Spleen (tissue), 11 donors: ENCODE results near the gene RHOC. TPM values are rescaled to one million over a fixed set of nuclear protein-coding genes. Genes with fewer than 3 reads are reported as not detected.

Experiments used
- DNase-seq: peaks from one replicate; pipeline ENCODE4 v3.0.0-alpha.2; 2020
- H3K27ac ChIP-seq, 8 donors: fragments of 200-600 bp; sonication (generic) in 7 of 8; 1 replicate in 4 of 8; 2 replicates in 4 of 8; pipeline versions ENCODE4 v1.5.0 to v1.8.0; 2016 to 2021; ENCODE audit warnings: inconsistent platforms in 4 of 8, mild to moderate bottlenecking in 4 of 8, moderate library complexity in 1 of 8
- H3K27me3 ChIP-seq, 7 donors: fragments of 200-600 bp; sonication (generic) in 6 of 7; replicated peaks in 1 of 7; 1 replicate in 4 of 7; 2 replicates in 3 of 7; pipeline versions ENCODE4 v1.5.0 to v1.8.0; 2016 to 2021; ENCODE audit warnings: inconsistent platforms in 3 of 7, mild to moderate bottlenecking in 1 of 7
- H3K36me3 ChIP-seq, 6 donors: fragments of 200-600 bp; sonication (generic) in 5 of 6; 1 replicate in 4 of 6; 2 replicates in 2 of 6; pipeline versions ENCODE4 v1.5.0 to v1.8.0; 2016 to 2021; ENCODE audit warnings: inconsistent platforms in 2 of 6
- H3K4me1 ChIP-seq, 6 donors: fragments of 200-600 bp; sonication (generic) in 5 of 6; 1 replicate in 3 of 6; 2 replicates in 3 of 6; pipeline versions ENCODE4 v1.5.0 to v1.8.0; 2016 to 2021; ENCODE audit warnings: inconsistent platforms in 3 of 6
- H3K4me3 ChIP-seq, 8 donors: fragments of 200-600 bp; sonication (generic) in 7 of 8; 1 replicate in 4 of 8; 2 replicates in 4 of 8; pipeline versions ENCODE4 v1.5.0 to v1.8.0; 2016 to 2021; ENCODE audit warnings: inconsistent platforms in 4 of 8, mild to moderate bottlenecking in 4 of 8, moderate library complexity in 2 of 8
- H3K9me3 ChIP-seq, 8 donors: fragments of 200-600 bp; sonication (generic) in 7 of 8; 1 replicate in 4 of 8; 2 replicates in 4 of 8; pipeline versions ENCODE4 v1.5.0 to v1.8.0; 2016 to 2021; ENCODE audit warnings: inconsistent platforms in 4 of 8
- POLR2A ChIP-seq, 3 donors: fragments of 450-650 bp; IDR thresholded peaks; one replicate each; pipeline ENCODE4 v1.5.1; 2017; ENCODE audit warnings: antibody characterized with exemption in 3 of 3, mild to moderate bottlenecking in 1 of 3
- POLR2AphosphoS5 ChIP-seq, 3 donors: sonication (generic); formaldehyde crosslinking; IDR thresholded peaks; one replicate each; pipeline ENCODE4 v1.5.1; 2017; ENCODE audit warnings: antibody characterized with exemption in 3 of 3
- WGBS, 5 donors: extraction: QIAGEN DNeasy Blood & Tissue Kit in 3 of 5; methylation state at CpG; one replicate each; pipeline versions ENCODE4 v1.1.5 to v1.1.7; 2013 to 2018; 5-methylcytosine and 5-hydroxymethylcytosine counted together
- intact Hi-C: fragments of 100-400 bp; cut with DNase I; formaldehyde crosslinking; loops from one replicate; pipeline ENCODE4 v1.15.0; 2023; ENCODE audit warnings: low total_unique reads
- polyA plus RNA-seq, 3 donors: library from polyadenylated mRNA; stranded (reverse); fragments of 200-250 nt; gene quantifications; one replicate each; pipeline ENCODE4 v1.2.1, GENCODE V29; 2013
- total RNA-seq, 7 donors: library from RNA; depleted of rRNA in 3 of 7; stranded (reverse); fragments of >200 nt in 3 of 7; fragmentation: NEBNext Ultra II Directional in 4 of 7; extraction: Animal tissue kit (Norgen Biotek cat#: 25700) in 4 of 7; gene quantifications; one replicate each; pipeline versions ENCODE4 v1.1.0 to v1.2.1, GENCODE V29; 2016 to 2021
- TF ChIP-seq, protein P1 (sequence below), 11 experiments: fragments of 200-600 bp in 7 of 11; fragments of 450-650 bp in 4 of 11; sonication (generic) in 4 of 11; IDR thresholded peaks in 8 of 11; conservative IDR thresholded peaks in 3 of 11; 1 replicate in 7 of 11; 2 replicates in 4 of 11; pipeline versions ENCODE4 v1.4.0 to v1.8.0; 2016 to 2021; ENCODE audit warnings: antibody characterized with exemption in 11 of 11, inconsistent platforms in 4 of 11, mild to moderate bottlenecking in 1 of 11
- donor health status: healthy with polysubstance abuse.
- donor health status: DM: no; HTN: no; CAD: no; lungs with moderate emphysema.
- donor health status: DM: no; HTN: no; CAD: no.
- donor health status: Bipolar disorder and iron deficiency.
- donor health status: healthy.
- donor health status: DM: no; HTN: no; CAD: no.
- donor health status: DM: yes; HTN: yes; CAD: no.

The RHOC gene
- total and polyA plus RNA-seq, 10 donors = 120 to 323 (median 203) TPM

DNA sequence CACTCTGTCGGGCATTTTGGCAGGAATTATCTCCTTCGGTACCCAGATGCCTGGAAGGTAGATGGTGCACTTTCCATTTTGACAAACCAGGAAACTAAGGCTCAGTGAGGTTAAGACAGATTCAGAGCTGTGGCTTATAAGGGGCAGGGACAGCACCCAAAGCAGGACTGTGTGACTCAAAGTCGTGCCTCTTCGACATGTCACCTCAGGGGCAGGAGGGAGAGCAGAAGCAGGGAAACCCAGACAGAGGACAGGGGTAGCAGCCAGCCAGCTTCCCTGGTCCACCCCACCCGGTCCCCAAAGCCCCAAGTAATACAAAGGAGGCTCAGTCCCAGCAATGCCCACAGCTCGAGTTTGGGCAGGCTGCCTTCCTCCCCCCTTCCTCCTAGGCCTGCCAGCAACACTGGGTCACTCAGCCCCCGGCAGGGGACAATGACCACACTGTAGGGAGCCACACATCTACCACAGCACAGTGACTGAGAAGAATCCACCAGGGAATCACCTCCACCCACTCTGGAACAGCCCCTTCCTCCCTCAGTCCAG lies 2.5 kb downstream of the RHOC start:
- H3K36me3 ChIP-seq = peaks cover 0 to 46% (median 10%) of the 10 kb centered on the region in 6 donors
- WGBS, 5 donors = 33 to 42% (median 40%) methylated on average over 4 to 7 of the region's 7 CpGs
- H3K27ac ChIP-seq = peak overlapping the region; percentile 76 to 97 (median 90)
- no peak for DNase-seq
- H3K4me1 ChIP-seq = peaks cover 59 to 85% (median 79%) of the 10 kb centered on the region in 6 donors
- intact Hi-C loops = no loop called here
- TF ChIP-seq POLR2AphosphoS5 (IDR thresholded peaks at IDR 0.05) (no peak), POLR2A (IDR thresholded peaks at IDR 0.05) (no peak)
- TF ChIP-seq, protein P1, sequence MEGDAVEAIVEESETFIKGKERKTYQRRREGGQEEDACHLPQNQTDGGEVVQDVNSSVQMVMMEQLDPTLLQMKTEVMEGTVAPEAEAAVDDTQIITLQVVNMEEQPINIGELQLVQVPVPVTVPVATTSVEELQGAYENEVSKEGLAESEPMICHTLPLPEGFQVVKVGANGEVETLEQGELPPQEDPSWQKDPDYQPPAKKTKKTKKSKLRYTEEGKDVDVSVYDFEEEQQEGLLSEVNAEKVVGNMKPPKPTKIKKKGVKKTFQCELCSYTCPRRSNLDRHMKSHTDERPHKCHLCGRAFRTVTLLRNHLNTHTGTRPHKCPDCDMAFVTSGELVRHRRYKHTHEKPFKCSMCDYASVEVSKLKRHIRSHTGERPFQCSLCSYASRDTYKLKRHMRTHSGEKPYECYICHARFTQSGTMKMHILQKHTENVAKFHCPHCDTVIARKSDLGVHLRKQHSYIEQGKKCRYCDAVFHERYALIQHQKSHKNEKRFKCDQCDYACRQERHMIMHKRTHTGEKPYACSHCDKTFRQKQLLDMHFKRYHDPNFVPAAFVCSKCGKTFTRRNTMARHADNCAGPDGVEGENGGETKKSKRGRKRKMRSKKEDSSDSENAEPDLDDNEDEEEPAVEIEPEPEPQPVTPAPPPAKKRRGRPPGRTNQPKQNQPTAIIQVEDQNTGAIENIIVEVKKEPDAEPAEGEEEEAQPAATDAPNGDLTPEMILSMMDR (IDR thresholded peaks at IDR 0.05 in 8 of 11, conservative IDR thresholded peaks at IDR 0.05 in 3 of 11) = no peak
- H3K9me3 ChIP-seq = no peaks in the 10 kb centered on the region
- peaks cover 0 to 5% (median 0%) of the 10 kb centered on the region in 7 donors for H3K27me3 ChIP-seq
- peak overlapping the region; percentile 9 to 92 (median 58) for H3K4me3 ChIP-seq

DNA sequence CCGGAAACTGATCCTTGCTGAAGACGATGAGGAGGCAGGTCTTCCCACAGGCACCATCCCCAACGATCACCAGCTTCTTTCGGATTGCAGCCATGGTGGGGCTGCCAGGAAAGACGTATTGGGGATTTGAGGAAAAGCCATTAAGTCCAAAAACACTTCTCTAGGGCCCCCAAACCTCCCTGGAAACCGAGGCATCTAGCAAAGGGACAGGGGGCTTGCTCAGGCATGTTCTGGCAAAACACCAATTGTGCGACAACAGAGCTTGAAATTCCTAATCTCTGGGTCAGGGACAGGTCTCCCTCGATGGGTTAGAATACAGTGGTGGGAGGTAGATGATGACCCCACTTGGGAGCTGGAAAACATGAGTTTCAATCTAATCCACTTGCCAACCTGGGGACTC lies 3.2 kb downstream of the RHOC start:
- Histone ChIP-seq H3K36me3 (peaks cover 0 to 53% (median 10%) of the 10 kb centered on the region in 6 donors), H3K4me1 (peaks cover 62 to 93% (median 85%) of the 10 kb centered on the region in 6 donors), H3K9me3 (no peaks in the 10 kb centered on the region), H3K27me3 (peaks cover 0 to 5% (median 0%) of the 10 kb centered on the region in 7 donors), H3K4me3 (peak overlapping the region in 1 of 8 donors; percentile 92), H3K27ac (peak overlapping the region in 7 of 8 donors; percentile 76 to 97 (median 93))
- 58 to 88% (median 82%) methylated on average over 8 of the region's 8 CpGs for WGBS, 5 donors
- intact Hi-C loops = no loop called here
- TF ChIP-seq, protein P1 (IDR thresholded peaks at IDR 0.05 in 8 of 11, conservative IDR thresholded peaks at IDR 0.05 in 3 of 11) = no peak
- TF ChIP-seq POLR2AphosphoS5 (IDR thresholded peaks at IDR 0.05) (no peak), POLR2A (IDR thresholded peaks at IDR 0.05) (no peak)
- peak; percentile 38 for DNase-seq

DNA sequence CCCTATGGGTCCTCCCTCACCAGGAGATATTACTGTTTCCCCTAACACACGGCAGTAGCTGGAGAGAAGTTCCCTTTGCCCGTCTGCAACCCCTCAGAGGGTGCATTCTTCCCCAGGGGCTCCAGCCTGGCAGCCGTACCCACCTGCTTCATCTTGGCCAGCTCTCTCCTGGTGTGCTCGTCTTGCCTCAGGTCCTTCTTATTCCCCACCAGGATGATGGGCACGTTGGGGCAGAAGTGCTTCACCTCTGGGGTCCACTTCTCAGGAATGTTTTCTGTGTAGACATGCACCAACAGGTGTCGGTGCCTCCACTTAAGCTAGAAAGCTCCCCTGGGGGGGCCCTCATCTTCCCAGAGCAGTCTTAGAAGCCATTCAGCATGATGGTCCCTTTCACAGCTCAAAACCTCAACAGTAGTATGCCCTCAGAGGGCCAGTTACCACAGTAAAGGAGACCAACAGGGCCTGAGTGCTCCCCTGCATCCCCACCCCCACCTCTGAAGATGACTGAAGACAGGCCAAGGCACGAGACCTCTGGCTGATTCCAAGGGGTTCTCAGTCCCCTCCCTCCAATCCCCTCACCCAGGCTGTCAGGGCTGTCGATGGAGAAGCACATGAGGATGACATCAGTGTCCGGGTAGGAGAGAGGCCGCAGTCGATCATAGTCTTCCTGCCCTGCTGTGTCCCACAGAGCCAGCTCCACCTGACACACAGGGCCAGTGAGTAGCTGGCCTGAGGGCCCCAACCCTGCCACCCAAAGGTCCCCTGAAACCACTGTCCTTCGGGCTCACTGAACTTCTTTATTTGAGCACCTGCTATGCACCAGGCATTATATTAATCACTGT lies 4.3 kb downstream of the RHOC start:
- H3K4me1 ChIP-seq = peaks cover 65 to 95% (median 89%) of the 10 kb centered on the region in 6 donors
- H3K27me3 ChIP-seq = peaks cover 0 to 5% (median 0%) of the 10 kb centered on the region in 7 donors
- DNase-seq = peak; percentile 67
- peak overlapping the region; percentile 76 to 97 (median 90) for H3K27ac ChIP-seq
- intact Hi-C loops = no loop called here
- TF ChIP-seq POLR2A (IDR thresholded peaks at IDR 0.05) (no peak), POLR2AphosphoS5 (IDR thresholded peaks at IDR 0.05) (peak in 2 of 3 donors; percentile 15 to 16)
- no peak overlapping the region for H3K4me3 ChIP-seq
- 62 to 73% (median 66%) methylated on average over 8 to 12 of the region's 12 CpGs for WGBS, 5 donors
- no peaks in the 10 kb centered on the region for H3K9me3 ChIP-seq
- H3K36me3 ChIP-seq = peaks cover 0 to 64% (median 14%) of the 10 kb centered on the region in 6 donors

DNA sequence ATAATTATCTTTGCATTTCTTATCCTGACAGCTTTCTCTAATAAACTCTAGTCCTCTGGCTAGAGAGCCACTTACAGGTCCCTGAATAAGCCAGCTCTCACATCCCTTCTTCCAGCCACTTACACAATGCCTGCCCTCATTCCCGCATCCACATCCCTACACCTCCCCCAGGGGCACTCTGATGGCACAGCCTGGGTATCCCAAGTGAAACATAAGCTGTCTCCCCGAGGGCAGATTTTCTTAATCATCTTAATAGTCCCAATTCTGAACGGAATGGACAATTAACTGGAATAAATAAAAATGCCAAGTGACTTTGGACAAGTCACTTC lies 4.9 kb downstream of the RHOC start:
- Histone ChIP-seq H3K4me3 (no peak overlapping the region), H3K4me1 (peaks cover 62 to 92% (median 84%) of the 10 kb centered on the region in 6 donors), H3K36me3 (peaks cover 0 to 70% (median 17%) of the 10 kb centered on the region in 6 donors), H3K27me3 (peaks cover 0 to 5% (median 0%) of the 10 kb centered on the region in 7 donors), H3K27ac (peak overlapping the region; percentile 76 to 97 (median 90)), H3K9me3 (no peaks in the 10 kb centered on the region)
- intact Hi-C loops = no loop called here
- TF ChIP-seq POLR2AphosphoS5 (IDR thresholded peaks at IDR 0.05) = no peak
- 62 to 79% (median 69%) methylated on average over 3 of the region's 3 CpGs for WGBS, 5 donors
- peak; percentile 33 for DNase-seq
